WTC11 (cell line): ENCODE results near the gene LTBP2. TPM values are rescaled to one million over a fixed set of nuclear protein-coding genes. Genes with fewer than 3 reads are reported as not detected.

Experiments used
- ATAC-seq: fragments of 200-7000 bp; cut with Tn5 transposase; 2 replicates; pipeline ENCODE4 v1.10.0; 2021; ENCODE audit warnings: mild to moderate bottlenecking, moderate library complexity
- CTCF ChIA-PET: fragments of 300-600 bp; sonication (Branson Sonifier 250); formaldehyde crosslinking; loops from one replicate; lab custom pipeline; 2021; ENCODE audit warnings: antibody characterized with exemption; lab: Charles Lee
- POLR2A ChIA-PET: fragments of 350-600 bp; sonication (Branson Sonifier 250); formaldehyde crosslinking; loops from one replicate; lab custom pipeline; 2021; ENCODE audit warnings: antibody characterized with exemption; lab: Charles Lee
- DNase-seq: peaks from one replicate; pipeline ENCODE4 v3.0.0; 2021; ENCODE audit warnings: low spot score
- H3K27ac Mint-ChIP-seq: 2 replicates; pipeline ENCODE4 v1.8.0; 2021; ENCODE audit warnings: mixed read lengths
- H3K27me3 Mint-ChIP-seq: 2 replicates; pipeline ENCODE4 v1.8.0; 2021; ENCODE audit warnings: low read depth, mild to moderate bottlenecking, moderate library complexity, mixed read lengths
- H3K36me3 Mint-ChIP-seq: 2 replicates; pipeline ENCODE4 v1.8.0; 2021; ENCODE audit warnings: mixed read lengths
- H3K4me1 Mint-ChIP-seq: 2 replicates; pipeline ENCODE4 v1.8.0; 2022; ENCODE audit warnings: mixed read lengths
- H3K4me3 Mint-ChIP-seq: 2 replicates; pipeline ENCODE4 v1.8.0; 2021; ENCODE audit warnings: mild to moderate bottlenecking, moderate library complexity, mixed read lengths
- H3K9me3 Mint-ChIP-seq: 2 replicates; pipeline ENCODE4 v1.8.0; 2021; ENCODE audit warnings: mixed read lengths
- ATF6 ChIP-seq: sonication (generic); formaldehyde crosslinking; IDR thresholded peaks from 2 replicates; pipeline ENCODE4 v1.8.1; 2023; ENCODE audit warnings: mild to moderate bottlenecking, missing genetic modification reagents
- CBFB ChIP-seq: sonication (generic); formaldehyde crosslinking; IDR thresholded peaks from 2 replicates; pipeline ENCODE4 v1.8.1; 2022; ENCODE audit warnings: mild to moderate bottlenecking, low read depth, missing genetic modification reagents
- CREB1 ChIP-seq: sonication (generic); formaldehyde crosslinking; IDR thresholded peaks from 2 replicates; pipeline ENCODE4 v1.8.0; 2023; ENCODE audit warnings: mild to moderate bottlenecking, missing genetic modification reagents
- CTCF ChIP-seq: fragments of 200-600 bp; IDR thresholded peaks from 2 replicates; pipeline ENCODE4 v1.8.0; 2022; ENCODE audit warnings: antibody characterized with exemption
- E2F1 ChIP-seq: sonication (generic); formaldehyde crosslinking; IDR thresholded peaks from 2 replicates; pipeline ENCODE4 v1.8.0; 2022; ENCODE audit warnings: mild to moderate bottlenecking, missing genetic modification reagents
- FOXJ3 ChIP-seq: sonication (generic); formaldehyde crosslinking; IDR thresholded peaks from 2 replicates; pipeline ENCODE4 v1.9.0; 2021; ENCODE audit warnings: missing genetic modification reagents, mild to moderate bottlenecking, borderline replicate concordance
- FOXP1 ChIP-seq: sonication (generic); formaldehyde crosslinking; IDR thresholded peaks from 2 replicates; pipeline ENCODE4 v1.8.0; 2022; ENCODE audit warnings: missing genetic modification reagents, mild to moderate bottlenecking, moderate library complexity, borderline replicate concordance
- IRF2 ChIP-seq: sonication (generic); formaldehyde crosslinking; IDR thresholded peaks from 2 replicates; pipeline ENCODE4 v1.8.0; 2022; ENCODE audit warnings: low read depth, missing genetic modification reagents, borderline replicate concordance
- NR1H2 ChIP-seq: sonication (generic); formaldehyde crosslinking; IDR thresholded peaks from 2 replicates; pipeline ENCODE4 v1.9.0; 2021; ENCODE audit warnings: mild to moderate bottlenecking, moderate library complexity, missing genetic modification reagents
- NR3C1 ChIP-seq: sonication (generic); formaldehyde crosslinking; conservative IDR thresholded peaks from 2 replicates; pipeline ENCODE4 v1.8.1; 2023; ENCODE audit warnings: low read depth, mild to moderate bottlenecking, missing genetic modification reagents
- PRDM15 ChIP-seq: sonication (generic); formaldehyde crosslinking; IDR thresholded peaks from 2 replicates; pipeline ENCODE4 v1.8.0; 2022; ENCODE audit warnings: missing genetic modification reagents
- ZNF232 ChIP-seq: sonication (generic); formaldehyde crosslinking; IDR thresholded peaks from 2 replicates; pipeline ENCODE4 v1.8.0; 2022; ENCODE audit warnings: mild to moderate bottlenecking, missing genetic modification reagents
- ZNF263 ChIP-seq: sonication (generic); formaldehyde crosslinking; IDR thresholded peaks from 2 replicates; pipeline ENCODE4 v1.8.1; 2022; ENCODE audit warnings: low read depth, mild to moderate bottlenecking, moderate library complexity, missing genetic modification reagents
- ZNF317 ChIP-seq: sonication (generic); formaldehyde crosslinking; IDR thresholded peaks from 2 replicates; pipeline ENCODE4 v1.8.1; 2023; ENCODE audit warnings: low read depth, mild to moderate bottlenecking, moderate library complexity, missing genetic modification reagents, borderline replicate concordance
- ZNF423 ChIP-seq: fragments of 250-450 bp; sonication (Bioruptor Pico); IDR thresholded peaks from 2 replicates; pipeline ENCODE4 v2.1.2; 2022; ENCODE audit warnings: mild to moderate bottlenecking, moderate library complexity
- ZNF425 ChIP-seq: fragments of 250-450 bp; sonication (Bioruptor Pico); conservative IDR thresholded peaks from 2 replicates; pipeline ENCODE4 v1.9.0; 2021; ENCODE audit warnings: mild to moderate bottlenecking
- total RNA-seq: library from RNA; stranded (reverse); gene quantifications from 3 replicates; pipeline ENCODE4 v1.2.3, GENCODE V29; 2021
- TF ChIP-seq, protein P1 (sequence below): sonication (generic); formaldehyde crosslinking; IDR thresholded peaks from 2 replicates; pipeline ENCODE4 v1.8.1; 2023; ENCODE audit warnings: mild to moderate bottlenecking, missing genetic modification reagents, moderate library complexity
- TF ChIP-seq, protein P2 (sequence below): sonication (generic); formaldehyde crosslinking; IDR thresholded peaks from 2 replicates; pipeline ENCODE4 v1.8.1; 2023; ENCODE audit warnings: mild to moderate bottlenecking, missing genetic modification reagents, moderate library complexity
- TF ChIP-seq, protein P3 (sequence below): sonication (generic); formaldehyde crosslinking; IDR thresholded peaks from 2 replicates; pipeline ENCODE4 v1.8.1; 2023; ENCODE audit warnings: mild to moderate bottlenecking, missing genetic modification reagents

The LTBP2 gene
- total RNA-seq, 1 experiment from 2014 or later = 1.2 TPM

DNA sequence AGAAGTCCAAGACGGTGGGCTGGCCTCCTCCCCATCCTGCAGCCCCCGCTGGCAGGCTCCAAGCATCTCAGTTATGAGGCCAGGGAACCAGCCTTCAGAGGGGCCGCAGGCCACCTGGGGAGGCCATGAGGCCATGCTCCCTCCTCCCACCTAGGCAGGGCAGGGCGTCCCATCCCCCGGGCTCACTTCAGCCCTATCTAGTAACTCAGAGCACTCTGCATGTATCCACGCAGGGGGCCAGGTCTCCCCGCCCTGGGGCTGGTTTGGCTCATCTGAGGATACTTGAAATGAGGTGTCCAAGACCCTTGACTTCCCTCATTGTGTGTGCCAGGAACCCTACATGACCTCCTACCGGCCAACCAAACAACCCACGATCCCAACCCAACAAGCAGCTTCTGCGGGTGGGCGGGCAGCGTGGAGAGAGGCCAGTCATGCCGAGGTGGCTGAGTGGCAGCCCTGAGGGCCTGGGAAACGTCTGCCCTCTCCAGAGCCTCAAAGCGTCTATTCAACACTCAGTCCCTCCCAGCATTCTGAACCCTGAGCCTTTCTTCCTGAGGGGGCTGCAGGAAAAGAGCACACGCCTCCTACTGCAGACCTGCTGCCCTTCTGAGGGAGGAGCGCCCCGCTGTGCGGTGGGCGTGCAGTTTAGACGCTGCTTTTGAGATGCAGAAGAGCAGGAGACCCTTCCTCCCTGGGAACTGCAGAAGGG, 101.7 kb downstream of the LTBP2 start (continued):
- TF ChIP-seq ZNF425 (no peak), ZNF232 (CRISPR knock-in tag) (no peak), FOXJ3 (CRISPR knock-in tag) (no peak), ZNF423 (CRISPR knock-in tag) (no peak), NR1H2 (CRISPR knock-in tag) (no peak)
- TF ChIP-seq, protein P1, sequence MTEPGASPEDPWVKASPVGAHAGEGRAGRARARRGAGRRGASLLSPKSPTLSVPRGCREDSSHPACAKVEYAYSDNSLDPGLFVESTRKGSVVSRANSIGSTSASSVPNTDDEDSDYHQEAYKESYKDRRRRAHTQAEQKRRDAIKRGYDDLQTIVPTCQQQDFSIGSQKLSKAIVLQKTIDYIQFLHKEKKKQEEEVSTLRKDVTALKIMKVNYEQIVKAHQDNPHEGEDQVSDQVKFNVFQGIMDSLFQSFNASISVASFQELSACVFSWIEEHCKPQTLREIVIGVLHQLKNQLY (CRISPR knock-in tag) = no peak

- ChIA-PET CTCF (interaction anchor here (1.1 to 3.1 kb wide), 11 partner anchors 9 to 207 kb away, joined by 3 to 37 read pairs (median 5); partner anchors contain the start of genes ABCD4 and LTBP2), POLR2A (no interaction called here)
- ATAC-seq = no peak
- no peak for DNase-seq
- H3K27me3 Mint-ChIP-seq = peaks cover 8% of the 10 kb centered on the region
- no peaks in the 10 kb centered on the region for H3K36me3 Mint-ChIP-seq
- H3K9me3 Mint-ChIP-seq = peaks cover 5% of the 10 kb centered on the region; the same call in 1 of the 2 replicates
- no peak overlapping the region for H3K27ac Mint-ChIP-seq
- H3K4me3 Mint-ChIP-seq = no peak overlapping the region
- H3K4me1 Mint-ChIP-seq = peaks cover 34% of the 10 kb centered on the region
- TF ChIP-seq ATF6 (CRISPR knock-in tag) = no peak
- no peak for TF ChIP-seq ZNF317 (CRISPR knock-in tag)
- no peak for TF ChIP-seq E2F1 (CRISPR knock-in tag)
- no peak for TF ChIP-seq PRDM15 (CRISPR knock-in tag)
- TF ChIP-seq CTCF = no peak
- TF ChIP-seq IRF2 (CRISPR knock-in tag) = no peak
- no peak for TF ChIP-seq NR3C1 (CRISPR knock-in tag)
- no peak for TF ChIP-seq CREB1
- TF ChIP-seq, protein P2, sequence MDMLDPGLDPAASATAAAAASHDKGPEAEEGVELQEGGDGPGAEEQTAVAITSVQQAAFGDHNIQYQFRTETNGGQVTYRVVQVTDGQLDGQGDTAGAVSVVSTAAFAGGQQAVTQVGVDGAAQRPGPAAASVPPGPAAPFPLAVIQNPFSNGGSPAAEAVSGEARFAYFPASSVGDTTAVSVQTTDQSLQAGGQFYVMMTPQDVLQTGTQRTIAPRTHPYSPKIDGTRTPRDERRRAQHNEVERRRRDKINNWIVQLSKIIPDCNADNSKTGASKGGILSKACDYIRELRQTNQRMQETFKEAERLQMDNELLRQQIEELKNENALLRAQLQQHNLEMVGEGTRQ = no peak
- TF ChIP-seq FOXP1 (CRISPR knock-in tag) = no peak
- no peak for TF ChIP-seq ZNF263 (CRISPR knock-in tag)
- TF ChIP-seq, protein P3, sequence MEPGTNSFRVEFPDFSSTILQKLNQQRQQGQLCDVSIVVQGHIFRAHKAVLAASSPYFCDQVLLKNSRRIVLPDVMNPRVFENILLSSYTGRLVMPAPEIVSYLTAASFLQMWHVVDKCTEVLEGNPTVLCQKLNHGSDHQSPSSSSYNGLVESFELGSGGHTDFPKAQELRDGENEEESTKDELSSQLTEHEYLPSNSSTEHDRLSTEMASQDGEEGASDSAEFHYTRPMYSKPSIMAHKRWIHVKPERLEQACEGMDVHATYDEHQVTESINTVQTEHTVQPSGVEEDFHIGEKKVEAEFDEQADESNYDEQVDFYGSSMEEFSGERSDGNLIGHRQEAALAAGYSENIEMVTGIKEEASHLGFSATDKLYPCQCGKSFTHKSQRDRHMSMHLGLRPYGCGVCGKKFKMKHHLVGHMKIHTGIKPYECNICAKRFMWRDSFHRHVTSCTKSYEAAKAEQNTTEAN (CRISPR knock-in tag) = no peak
- TF ChIP-seq CBFB (CRISPR knock-in tag) = no peak
Observed at GRCh38 chr14:74509587-74510222, 102.3 kb downstream of the LTBP2 start.
